22Rv1 (cell line): ENCODE measurements around the gene SLC17A3.

ENCODE experiments used
- CTCF ChIP-seq: fragments of 450-650 bp; IDR thresholded peaks from 2 replicates; pipeline ENCODE4 v1.5.1; 2017; ENCODE audit warnings: mild to moderate bottlenecking
- ZFX ChIP-seq: fragments of 450-650 bp; IDR thresholded peaks from 2 replicates; pipeline ENCODE4 v1.6.1; 2017; ENCODE audit warnings: antibody characterized with exemption, borderline replicate concordance

- TF ChIP-seq CTCF = no peak
- TF ChIP-seq ZFX = no peak
These were observed 14.6 kb upstream of the SLC17A3 start for GRCh38 chr6:25888626-25889025.
